Duodenal mucosa (tissue), 2 donors: ENCODE results near the gene BRINP3.

Experiments used
- H3K27ac ChIP-seq: one replicate; pipeline ENCODE4 v1.7.0; 2013; ENCODE audit warnings: low read depth, low read length
- H3K27me3 ChIP-seq, 2 donors: one replicate each; pipeline ENCODE4 v1.7.0; 2013; ENCODE audit warnings: low read length in 2 of 2, control low read depth in 1 of 2; ENCODE audit not compliant: insufficient read depth in 2 of 2, control insufficient read depth in 1 of 2
- H3K36me3 ChIP-seq, 2 donors: one replicate each; pipeline ENCODE4 v1.7.0; 2013; ENCODE audit warnings: low read length in 2 of 2, control low read depth in 1 of 2; ENCODE audit not compliant: insufficient read depth in 2 of 2, control insufficient read depth in 1 of 2
- H3K4me1 ChIP-seq, 2 donors: one replicate each; pipeline ENCODE4 v1.7.0; 2013; ENCODE audit warnings: low read length in 2 of 2, control low read depth in 1 of 2; ENCODE audit not compliant: insufficient read depth in 2 of 2, control insufficient read depth in 1 of 2
- H3K4me3 ChIP-seq, 2 donors: one replicate each; pipeline ENCODE4 v1.7.0; 2013; ENCODE audit warnings: low read length in 2 of 2, low read depth in 1 of 2
- H3K9ac ChIP-seq, 2 donors: one replicate each; pipeline ENCODE4 v1.7.0; 2013; ENCODE audit warnings: low read length in 2 of 2, low read depth in 1 of 2
- H3K9me3 ChIP-seq, 2 donors: one replicate each; pipeline ENCODE4 v1.7.0; 2013; ENCODE audit warnings: low read length in 2 of 2, control low read depth in 1 of 2; ENCODE audit not compliant: control insufficient read depth in 1 of 2

The BRINP3 gene

DNA sequence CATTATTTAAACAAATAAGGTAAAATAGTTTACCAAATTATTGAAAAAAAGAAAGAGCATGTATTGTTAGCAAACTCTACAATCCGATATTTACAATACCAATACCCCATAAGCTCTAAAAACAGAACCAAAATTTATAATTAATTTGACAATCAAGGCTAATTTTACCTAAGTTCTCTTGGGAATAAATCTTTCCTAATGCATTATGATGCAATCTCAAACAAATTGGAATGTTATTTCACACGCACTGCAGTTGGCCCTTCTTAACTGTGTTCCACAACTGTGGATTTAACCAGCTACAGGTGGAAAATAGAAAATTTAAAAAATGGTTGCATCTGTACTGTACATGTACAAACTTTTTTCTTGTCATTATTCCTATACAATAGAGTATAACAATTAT, 300.1 kb downstream of the BRINP3 start:
- H3K9ac ChIP-seq: no peak overlapping the region
- H3K27me3 ChIP-seq: no peaks in the 10 kb centered on the region
- no peaks in the 10 kb centered on the region for H3K9me3 ChIP-seq
- H3K27ac ChIP-seq: no peak overlapping the region
- no peaks in the 10 kb centered on the region for H3K4me1 ChIP-seq
- H3K4me3 ChIP-seq: no peak overlapping the region
- no peaks in the 10 kb centered on the region for H3K36me3 ChIP-seq

DNA sequence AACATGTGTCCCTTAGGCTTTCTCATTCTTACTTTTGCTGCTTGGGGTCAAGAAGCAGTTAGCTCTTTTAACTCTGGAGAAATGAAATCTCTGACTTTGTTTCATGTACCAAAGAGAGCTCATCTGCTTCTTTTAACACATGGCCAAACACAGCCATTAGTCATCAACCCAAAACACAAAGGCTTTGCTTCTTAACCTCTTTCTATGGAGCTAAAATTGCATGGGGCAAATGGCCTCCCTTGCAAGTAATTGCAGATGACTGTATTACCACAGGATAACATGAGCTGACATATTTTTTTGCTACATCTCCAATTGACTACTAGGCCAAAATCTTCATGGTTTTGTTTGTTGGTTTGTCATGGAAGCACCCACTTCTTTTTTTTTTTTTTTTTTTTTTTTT, 300.9 kb downstream of the BRINP3 start:
- no peaks in the 10 kb centered on the region for H3K9me3 ChIP-seq
- no peaks in the 10 kb centered on the region for H3K27me3 ChIP-seq
- H3K4me3 ChIP-seq: no peak overlapping the region
- no peak overlapping the region for H3K9ac ChIP-seq
- no peaks in the 10 kb centered on the region for H3K36me3 ChIP-seq
- H3K27ac ChIP-seq: no peak overlapping the region
- no peaks in the 10 kb centered on the region for H3K4me1 ChIP-seq

DNA sequence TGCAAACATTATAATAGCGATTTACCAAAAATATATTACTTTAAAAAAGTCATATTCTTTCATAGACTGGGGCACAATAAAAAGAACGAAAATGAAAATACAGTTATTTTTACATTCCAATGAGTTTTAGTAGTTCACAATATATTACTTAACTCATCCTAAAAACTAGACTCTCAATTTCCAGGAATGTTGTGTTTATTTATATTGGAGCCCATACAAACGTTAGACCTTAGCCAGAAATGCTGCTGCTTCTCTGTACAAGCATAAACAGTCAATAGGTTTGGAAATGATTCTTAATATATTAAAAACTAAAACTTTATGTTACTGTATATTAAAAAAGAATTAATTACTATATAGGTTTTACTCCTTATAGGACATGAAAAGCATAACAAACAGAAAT, 302.3 kb downstream of the BRINP3 start:
- Histone ChIP-seq H3K36me3 (no peaks in the 10 kb centered on the region), H3K27me3 (no peaks in the 10 kb centered on the region), H3K4me1 (no peaks in the 10 kb centered on the region), H3K9ac (no peak overlapping the region), H3K4me3 (no peak overlapping the region), H3K27ac (no peak overlapping the region), H3K9me3 (no peaks in the 10 kb centered on the region)

DNA sequence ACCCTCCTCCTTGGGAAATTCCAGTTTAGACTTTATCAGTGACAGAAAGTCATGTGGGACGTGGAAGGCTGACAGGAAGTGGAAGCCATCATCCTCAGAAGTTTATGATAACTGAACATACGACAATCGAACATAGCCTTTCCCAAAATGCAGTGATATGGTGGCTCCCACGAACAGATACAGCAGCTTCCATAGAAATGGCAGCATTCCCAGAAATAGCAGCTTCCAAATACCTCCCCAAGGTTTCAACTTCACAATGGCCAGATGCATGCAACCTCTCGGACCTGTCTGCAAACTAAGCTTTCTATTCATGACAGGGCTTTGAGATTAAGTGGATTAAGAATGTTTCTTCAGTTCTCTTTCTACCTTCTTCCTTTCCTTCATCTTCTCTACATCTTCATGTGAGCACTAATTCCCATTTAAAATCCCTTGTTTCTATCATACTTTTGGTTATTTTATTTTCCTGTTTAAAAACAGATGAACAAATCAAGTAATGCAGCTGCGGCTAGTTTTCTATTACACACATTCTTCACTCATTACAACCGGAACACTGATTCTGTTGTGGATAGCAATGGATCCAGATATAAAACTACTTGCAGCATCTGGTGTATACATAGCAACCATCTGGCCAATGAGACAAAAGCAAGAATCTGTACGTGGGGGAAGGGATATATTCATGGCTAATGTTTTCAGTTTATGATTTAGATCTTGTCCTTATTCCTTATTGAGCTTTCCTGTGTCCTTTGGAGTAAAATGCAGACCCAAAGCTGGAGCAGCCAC, 304.8 kb downstream of the BRINP3 start:
- Histone ChIP-seq H3K4me1 (no peaks in the 10 kb centered on the region), H3K4me3 (no peak overlapping the region), H3K27ac (no peak overlapping the region)

DNA sequence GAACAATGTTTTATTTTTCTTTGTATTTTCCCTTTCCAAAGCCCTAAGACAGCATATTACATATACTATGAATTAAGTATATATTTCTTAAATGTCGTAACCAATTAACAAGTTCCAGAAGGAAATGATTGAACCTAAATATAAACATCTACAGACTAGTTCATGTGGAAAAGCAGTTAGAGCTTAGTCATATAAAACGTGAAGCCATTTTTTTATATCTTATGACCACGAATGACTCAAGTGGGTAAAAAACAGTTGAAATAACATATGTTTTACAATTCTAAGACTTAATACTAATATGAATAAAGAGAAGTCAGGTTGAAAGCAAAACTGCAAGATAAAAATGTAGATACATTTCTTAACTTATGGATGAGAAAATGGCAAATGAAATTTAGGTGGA, 307.3 kb downstream of the BRINP3 start:
- no peaks in the 10 kb centered on the region for H3K4me1 ChIP-seq
- H3K27ac ChIP-seq: no peak overlapping the region
- H3K9ac ChIP-seq: no peak overlapping the region
- no peaks in the 10 kb centered on the region for H3K27me3 ChIP-seq
- peaks cover 0 to 3% of the 10 kb centered on the region in 2 donors for H3K9me3 ChIP-seq
- H3K4me3 ChIP-seq: no peak overlapping the region
- H3K36me3 ChIP-seq: no peaks in the 10 kb centered on the region

More for the DNA sequence above, 304.8 kb downstream of the BRINP3 start:
- Histone ChIP-seq H3K9ac (no peak overlapping the region), H3K36me3 (no peaks in the 10 kb centered on the region), H3K9me3 (no peaks in the 10 kb centered on the region), H3K27me3 (no peaks in the 10 kb centered on the region)

DNA sequence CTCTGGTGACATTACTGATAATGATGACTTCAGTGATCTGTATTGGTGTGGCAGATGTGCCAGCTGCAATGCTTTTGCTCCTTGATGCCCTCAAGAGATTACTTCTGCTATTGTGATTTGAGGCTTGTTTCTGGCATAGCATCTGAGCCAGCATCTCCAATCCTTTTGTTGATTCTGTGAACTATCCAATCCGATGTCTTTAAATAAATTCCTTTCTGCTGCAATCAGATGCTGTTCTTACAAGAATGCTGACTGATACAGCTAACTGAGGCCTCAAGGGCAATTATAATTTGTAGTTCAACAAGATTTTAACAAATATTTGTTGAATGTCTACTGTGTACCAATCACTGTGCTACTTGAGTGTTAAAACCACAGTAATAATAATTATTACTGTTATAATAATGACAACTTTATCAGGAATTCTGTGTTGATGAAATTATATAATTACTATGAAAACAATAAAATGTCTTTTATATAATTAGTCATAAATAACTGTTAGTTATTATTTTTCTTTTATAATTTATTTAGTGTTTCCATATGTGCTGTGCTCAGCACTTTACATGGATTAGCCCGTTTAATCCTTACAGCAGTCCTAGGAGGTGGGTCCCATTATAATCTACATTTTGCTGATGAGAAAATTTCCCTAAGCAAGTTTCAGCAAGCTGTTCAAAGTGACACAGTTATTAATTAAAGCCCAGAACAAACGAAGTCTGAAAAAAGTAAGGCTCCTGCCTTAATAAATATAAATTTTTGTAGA, 308.2 kb downstream of the BRINP3 start:
- H3K27me3 ChIP-seq: no peaks in the 10 kb centered on the region
- no peak overlapping the region for H3K27ac ChIP-seq
- H3K36me3 ChIP-seq: no peaks in the 10 kb centered on the region
- H3K9me3 ChIP-seq: peaks cover 0 to 3% of the 10 kb centered on the region in 2 donors
- no peaks in the 10 kb centered on the region for H3K4me1 ChIP-seq
- H3K9ac ChIP-seq: no peak overlapping the region
- no peak overlapping the region for H3K4me3 ChIP-seq

DNA sequence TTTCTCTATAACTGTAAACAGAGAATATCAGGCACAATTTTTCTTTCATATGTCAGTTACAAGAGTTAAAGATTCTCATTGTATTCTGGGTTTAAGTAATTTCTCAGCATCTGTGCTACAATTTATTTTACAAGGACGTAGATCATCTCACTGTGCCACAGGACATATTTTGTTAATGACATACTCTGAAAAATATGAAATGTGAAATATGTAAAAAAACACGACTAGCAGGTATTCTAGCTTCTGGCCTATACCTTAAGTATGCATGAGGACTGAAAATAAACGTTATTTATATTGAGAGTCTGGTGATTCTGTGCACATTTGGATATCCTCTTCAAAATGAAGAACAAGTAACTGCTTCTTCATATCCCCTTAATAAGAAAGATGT, 308.8 kb downstream of the BRINP3 start:
- Histone ChIP-seq H3K27me3 (no peaks in the 10 kb centered on the region), H3K9me3 (peaks cover 0 to 3% of the 10 kb centered on the region in 2 donors), H3K9ac (no peak overlapping the region), H3K36me3 (no peaks in the 10 kb centered on the region), H3K4me1 (no peaks in the 10 kb centered on the region), H3K4me3 (no peak overlapping the region), H3K27ac (no peak overlapping the region)

DNA sequence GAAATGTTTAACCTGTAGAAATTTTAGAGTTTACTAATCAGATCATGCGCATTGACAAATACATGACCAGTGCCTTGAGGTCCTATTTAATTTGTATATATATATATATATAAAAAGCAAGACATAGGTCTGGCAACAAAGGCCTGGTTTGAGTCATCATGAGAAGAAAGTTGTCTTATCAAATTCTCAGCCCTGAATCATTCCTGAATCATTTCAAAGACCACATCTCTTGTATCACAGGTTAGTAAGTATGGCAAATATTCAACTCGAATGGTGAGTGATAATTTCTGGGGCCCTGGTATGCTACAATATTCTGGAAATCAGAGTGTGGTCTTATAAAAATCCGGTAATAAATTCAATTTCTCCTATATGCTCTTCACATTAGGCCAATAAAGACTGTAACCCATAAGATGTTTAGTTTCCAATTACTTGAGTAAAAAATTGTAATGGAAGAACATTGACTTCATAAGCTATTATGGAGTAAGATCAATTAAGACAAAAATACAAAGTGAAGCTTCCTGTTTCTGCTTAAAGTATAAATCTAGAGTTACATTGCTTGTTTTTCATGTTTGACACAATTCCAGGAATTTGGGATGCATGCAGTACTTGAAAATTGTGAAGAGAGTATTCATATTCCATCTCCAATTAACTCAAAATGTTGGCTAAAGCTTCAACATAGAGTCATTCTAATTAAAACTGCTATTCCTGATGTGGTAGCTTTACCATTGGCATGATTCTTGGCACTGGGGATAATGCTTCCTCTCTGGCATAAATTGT, 309.4 kb downstream of the BRINP3 start:
- Histone ChIP-seq H3K27ac (no peak overlapping the region), H3K27me3 (no peaks in the 10 kb centered on the region), H3K36me3 (no peaks in the 10 kb centered on the region), H3K9me3 (peaks cover 0 to 3% of the 10 kb centered on the region in 2 donors), H3K4me3 (no peak overlapping the region), H3K4me1 (no peaks in the 10 kb centered on the region), H3K9ac (no peak overlapping the region)

DNA sequence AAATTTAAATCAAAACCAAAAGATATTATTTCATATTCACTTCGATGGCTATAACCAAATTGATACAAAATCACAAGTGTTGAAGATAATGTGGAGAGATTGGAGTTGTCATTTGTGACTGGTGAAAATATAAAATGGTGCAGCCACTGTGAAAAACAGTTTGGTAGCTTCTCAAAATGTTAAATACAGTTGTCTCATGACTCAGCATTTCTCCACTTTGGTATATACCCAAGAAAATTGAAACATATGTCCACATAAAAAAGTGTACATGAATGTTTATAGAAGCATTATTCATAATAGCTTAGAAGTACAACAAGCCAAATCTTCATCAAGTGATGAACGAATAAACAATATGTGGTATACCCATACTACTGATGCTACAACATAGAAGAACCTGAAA, 318.5 kb downstream of the BRINP3 start:
- Histone ChIP-seq H3K9me3 (no peaks in the 10 kb centered on the region), H3K4me1 (no peaks in the 10 kb centered on the region), H3K27ac (no peak overlapping the region), H3K9ac (no peak overlapping the region), H3K36me3 (no peaks in the 10 kb centered on the region), H3K27me3 (no peaks in the 10 kb centered on the region), H3K4me3 (no peak overlapping the region)

DNA sequence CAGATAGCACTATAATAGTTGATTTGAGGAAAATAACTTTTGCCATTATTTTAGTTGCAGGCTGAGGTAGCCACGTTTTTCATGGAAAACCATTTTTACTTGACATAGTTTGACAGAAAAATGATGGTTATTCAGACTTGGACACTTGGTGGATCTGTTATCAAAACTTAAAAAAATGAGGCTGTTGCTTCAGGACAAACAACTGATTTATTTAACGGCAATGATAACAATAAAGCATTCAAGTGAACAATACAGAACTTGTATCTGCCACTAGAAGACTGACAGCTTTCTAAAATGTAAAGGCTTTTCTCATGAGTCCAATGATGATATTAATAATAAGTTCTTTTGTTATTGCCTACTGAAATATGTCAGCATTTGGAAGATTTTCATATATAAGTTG, 322.9 kb downstream of the BRINP3 start:
- Histone ChIP-seq H3K27ac (no peak overlapping the region), H3K9me3 (no peaks in the 10 kb centered on the region), H3K36me3 (no peaks in the 10 kb centered on the region), H3K4me3 (no peak overlapping the region), H3K4me1 (no peaks in the 10 kb centered on the region), H3K27me3 (no peaks in the 10 kb centered on the region), H3K9ac (no peak overlapping the region)
